Measurements from ENCODE around the gene IGDCC3.

Gene IGDCC3

GRCh38 chr15:65330934-65331645 is 46.7 kb downstream of the IGDCC3 start:
- DNase-seq (ENCODE audit: low read depth, low spot score) = no peak
- no peak overlapping the region for H3K27ac ChIP-seq

- no peak overlapping the region for H3K27ac ChIP-seq
- no peak for DNase-seq (ENCODE audit: low read depth, low spot score)
These were observed 47.6 kb downstream of the IGDCC3 start for GRCh38 chr15:65329984-65330735.

GRCh38 chr15:65329288-65329983 is 48.4 kb downstream of the IGDCC3 start:
- H3K27ac ChIP-seq = no peak overlapping the region
- DNase-seq (ENCODE audit: low read depth, low spot score) = no peak

- H3K27ac ChIP-seq = no peak overlapping the region
- DNase-seq (ENCODE audit: low read depth, low spot score) = no peak
These were observed 49.1 kb downstream of the IGDCC3 start for GRCh38 chr15:65328506-65329287.

GRCh38 chr15:65327651-65328393 is 50.0 kb downstream of the IGDCC3 start:
- no peak for DNase-seq (ENCODE audit: low read depth, low spot score)
- no peak overlapping the region for H3K27ac ChIP-seq

GRCh38 chr15:65326818-65327217 is 51.0 kb downstream of the IGDCC3 start:
- no peak overlapping the region for H3K27ac ChIP-seq
- no peak for DNase-seq (ENCODE audit: low read depth, low spot score)

GRCh38 chr15:65326117-65326526 is 51.7 kb downstream of the IGDCC3 start:
- no peak for DNase-seq (ENCODE audit: low read depth, low spot score)
- H3K27ac ChIP-seq = no peak overlapping the region

- H3K27ac ChIP-seq = no peak overlapping the region
These were observed 54.7 kb downstream of the IGDCC3 start for GRCh38 chr15:65323071-65323511.

GRCh38 chr15:65318870-65319356 is 58.9 kb downstream of the IGDCC3 start:
- H3K27ac ChIP-seq = no peak overlapping the region
- no peak for DNase-seq (ENCODE audit: low read depth, low spot score)

More at GRCh38 chr15:65323071-65323511, 54.7 kb downstream of the IGDCC3 start:
- DNase-seq (ENCODE audit: low read depth, low spot score) = no peak

GRCh38 chr15:65312400-65312916 is 65.3 kb downstream of the IGDCC3 start:
- DNase-seq (ENCODE audit: low read depth, low spot score) = no peak
- H3K27ac ChIP-seq = no peak overlapping the region

- no peak for DNase-seq (ENCODE audit: low read depth, low spot score)
- no peak overlapping the region for H3K27ac ChIP-seq
These were observed 66.0 kb downstream of the IGDCC3 start for GRCh38 chr15:65311760-65312159.

GRCh38 chr15:65310431-65311137 is 67.2 kb downstream of the IGDCC3 start:
- no peak overlapping the region for H3K27ac ChIP-seq
- no peak for DNase-seq (ENCODE audit: low read depth, low spot score)

- no peak overlapping the region for H3K27ac ChIP-seq
- no peak for DNase-seq (ENCODE audit: low read depth, low spot score)
These were observed 67.9 kb downstream of the IGDCC3 start for GRCh38 chr15:65309882-65310418.

- no peak for DNase-seq (ENCODE audit: low read depth, low spot score)
- H3K27ac ChIP-seq = peak overlapping the region; percentile 17
These were observed 69.8 kb downstream of the IGDCC3 start for GRCh38 chr15:65307978-65308377.

- H3K27ac ChIP-seq = no peak overlapping the region
- DNase-seq (ENCODE audit: low read depth, low spot score) = no peak
These were observed 71.3 kb downstream of the IGDCC3 start for GRCh38 chr15:65306551-65306950.

GRCh38 chr15:65305776-65306175 is 72.0 kb downstream of the IGDCC3 start:
- DNase-seq (ENCODE audit: low read depth, low spot score) = no peak
- no peak overlapping the region for H3K27ac ChIP-seq

- peak overlapping the region; percentile 69 for H3K27ac ChIP-seq
- peak; percentile 97 for DNase-seq (ENCODE audit: low read depth, low spot score)
These were observed 72.5 kb downstream of the IGDCC3 start for GRCh38 chr15:65305150-65305758.

All from epithelial cell of prostate (primary cell).